B cell (primary cell): ENCODE data around the gene PGM5. TPM values are rescaled to one million over a fixed set of nuclear protein-coding genes. Genes with fewer than 3 reads are reported as not detected.

Experiments used
- ATAC-seq: fragments of 200-7000 bp; cut with Tn5 transposase; one replicate; pipeline ENCODE4 v1.10.0; 2021; ENCODE audit warnings: low read depth, mild to moderate bottlenecking, moderate number of reproducible peaks, moderate library complexity
- CTCF ChIA-PET: fragments of 350-600 bp; sonication (Branson Sonifier 250); formaldehyde crosslinking; loops from one replicate; lab custom pipeline; 2021; ENCODE audit warnings: antibody characterized with exemption, inconsistent platforms; lab: Charles Lee
- POLR2A ChIA-PET: fragments of 350-600 bp; sonication (Branson Sonifier 250); formaldehyde crosslinking; loops from one replicate; lab custom pipeline; 2021; ENCODE audit warnings: antibody characterized with exemption; lab: Charles Lee
- DNase-seq: peaks from one replicate; pipeline ENCODE4 v3.0.0; 2013
- H2AFZ ChIP-seq: 2 replicates; pipeline ENCODE4 v1.6.1; 2012; ENCODE audit warnings: mild to moderate bottlenecking, low read depth, low read length; ENCODE audit not compliant: insufficient read depth, poor library complexity, severe bottlenecking
- H3K27ac ChIP-seq, 2 donors: 1 replicate in 1 of 2; 2 replicates in 1 of 2; pipeline ENCODE4 v1.5.1; 2012 to 2013; ENCODE audit warnings: low read length in 2 of 2, mild to moderate bottlenecking in 2 of 2, moderate library complexity in 1 of 2
- H3K27me3 ChIP-seq, 4 experiments: fragments of 200-600 bp in 1 of 4; sonication (generic) in 1 of 4; replicated peaks in 1 of 4; 1 replicate in 2 of 4; 2 replicates in 2 of 4; pipeline versions ENCODE4 v1.6.1 to v1.7.0; 2013 to 2016; ENCODE audit warnings: low read length in 3 of 4, mild to moderate bottlenecking in 2 of 4, mixed read lengths in 1 of 4, moderate library complexity in 1 of 4; ENCODE audit not compliant: insufficient read depth in 4 of 4, control insufficient read depth in 3 of 4; ENCODE audit errors: control extremely low read depth in 1 of 4
- H3K36me3 ChIP-seq, 2 experiments: replicated peaks in 1 of 2; 1 replicate in 1 of 2; 2 replicates in 1 of 2; pipeline versions ENCODE4 v1.6.1 to v1.7.1; 2013; ENCODE audit warnings: low read length in 1 of 2; ENCODE audit not compliant: insufficient read depth in 2 of 2, control insufficient read depth in 1 of 2; ENCODE audit errors: control extremely low read depth in 1 of 2, extremely low read depth in 1 of 2
- H3K4me1 ChIP-seq, 2 donors: fragments of 200-600 bp in 1 of 2; sonication (generic) in 1 of 2; 1 replicate in 1 of 2; 2 replicates in 1 of 2; pipeline versions ENCODE4 v1.5.1 to v1.6.1; 2013 to 2017; ENCODE audit warnings: low read length in 2 of 2; ENCODE audit not compliant: control insufficient read depth in 2 of 2, insufficient read depth in 2 of 2
- H3K4me2 ChIP-seq: replicated peaks from 2 replicates; pipeline ENCODE3; 2012; ENCODE audit warnings: mild to moderate bottlenecking, low read depth, low read length; ENCODE audit not compliant: poor library complexity, severe bottlenecking
- H3K4me3 ChIP-seq, 5 experiments: fragments of 200-600 bp in 1 of 5; sonication (generic) in 1 of 5; 1 replicate in 3 of 5; 2 replicates in 2 of 5; pipeline versions ENCODE4 v1.5.1 to v1.7.0; 2011 to 2016; ENCODE audit warnings: low read length in 4 of 5, mild to moderate bottlenecking in 4 of 5, low read depth in 2 of 5, control low read depth in 1 of 5, moderate library complexity in 1 of 5; ENCODE audit not compliant: insufficient read depth in 1 of 5; ENCODE audit errors: control extremely low read depth in 1 of 5, extremely low read depth in 1 of 5
- H3K79me2 ChIP-seq: fragments of 200-600 bp; sonication (generic); one replicate; pipeline ENCODE4 v1.6.0; 2016; ENCODE audit warnings: low read length; ENCODE audit not compliant: control insufficient read depth, insufficient read depth
- H3K9ac ChIP-seq: fragments of 200-600 bp; sonication (generic); 2 replicates; pipeline ENCODE4 v1.6.1; 2017; ENCODE audit warnings: mild to moderate bottlenecking, low read length, moderate library complexity
- H3K9me3 ChIP-seq, 3 donors: one replicate each; pipeline versions ENCODE4 v1.6.1 to v1.7.1; 2013; ENCODE audit warnings: low read length in 2 of 3; ENCODE audit not compliant: control insufficient read depth in 2 of 3, insufficient read depth in 1 of 3; ENCODE audit errors: control extremely low read depth in 1 of 3
- H4K20me1 ChIP-seq: 2 replicates; pipeline ENCODE4 v1.6.0; 2012; ENCODE audit warnings: mild to moderate bottlenecking, low read length; ENCODE audit not compliant: insufficient read depth, control insufficient read depth, poor library complexity, severe bottlenecking
- H3K27ac Mint-ChIP-seq: one replicate; pipeline ENCODE4 v1.8.0; 2021; ENCODE audit warnings: mixed read lengths
- H3K27me3 Mint-ChIP-seq: one replicate; pipeline ENCODE4 v1.8.0; 2021; ENCODE audit warnings: mixed read lengths
- H3K4me1 Mint-ChIP-seq: one replicate; pipeline ENCODE4 v1.8.0; 2021; ENCODE audit warnings: mixed read lengths
- H3K4me3 Mint-ChIP-seq: one replicate; pipeline ENCODE4 v1.8.0; 2021; ENCODE audit warnings: mixed read lengths
- H3K9me3 Mint-ChIP-seq: one replicate; pipeline ENCODE4 v1.8.0; 2022; ENCODE audit warnings: mixed read lengths; ENCODE audit not compliant: insufficient read depth
- EZH2 ChIP-seq: IDR thresholded peaks from 2 replicates; pipeline ENCODE4 v1.6.1; 2012; ENCODE audit warnings: borderline replicate concordance, low read depth, mild to moderate bottlenecking, moderate library complexity, low read length; ENCODE audit not compliant: insufficient read depth, poor library complexity, severe bottlenecking
- WGBS: methylation state at CpG from one replicate; pipeline ENCODE4 v1.1.5; 2013; ENCODE audit warnings: missing lambda C conversion rate; ENCODE audit not compliant: insufficient coverage; 5-methylcytosine and 5-hydroxymethylcytosine counted together
- intact Hi-C: fragments of 100-400 bp; cut with micrococcal nuclease; formaldehyde crosslinking; loops from one replicate; pipeline ENCODE4 v1.10.0; 2022
- polyA plus RNA-seq: library from polyadenylated mRNA; depleted of rRNA; stranded (reverse); fragments of >200 nt; gene quantifications from 2 replicates; pipeline ENCODE4 v1.2.3, GENCODE V29; 2012
- total RNA-seq, 2 donors: library from RNA; stranded (reverse); fragments of 120-200 nt in 1 of 2; gene quantifications; 1 replicate in 1 of 2; 2 replicates in 1 of 2; pipeline versions ENCODE4 v1.2.3 to v1.2.4, GENCODE V29; 2013 to 2022
- TF ChIP-seq, protein P1 (sequence below): fragments of 200-600 bp; IDR thresholded peaks from one replicate; pipeline ENCODE4 v1.8.0; 2022; ENCODE audit warnings: antibody characterized with exemption, mild to moderate bottlenecking

PGM5 gene
- total and polyA plus RNA-seq, 2 donors (not counting 1 experiment from before 2014, with no cell fraction given), result not detected

DNA sequence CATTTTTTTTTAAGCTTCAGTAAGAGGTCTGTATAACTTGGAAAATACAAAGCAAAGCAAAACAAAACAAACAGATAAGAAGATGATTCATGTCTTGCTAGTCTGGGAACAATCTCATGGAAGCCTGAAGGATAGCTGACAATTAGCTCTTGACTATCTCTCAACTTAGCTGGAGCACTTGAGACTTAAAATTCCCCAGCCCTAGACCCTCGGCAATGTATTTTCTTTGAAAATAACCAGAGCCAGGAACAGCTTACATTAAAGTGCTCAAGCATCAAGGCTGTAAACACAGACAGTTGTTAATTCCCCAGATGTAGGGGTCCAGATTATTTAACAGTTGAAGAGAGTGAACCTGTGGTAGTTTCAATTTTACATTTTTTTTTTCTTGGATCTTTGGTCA is 101.4 kb downstream of the PGM5 start:
- Histone ChIP-seq H2AFZ (no peak overlapping the region), H3K4me2 (no peak overlapping the region), H3K36me3 (no peaks in the 10 kb centered on the region), H3K79me2 (no peaks in the 10 kb centered on the region), H3K9me3 (no peaks in the 10 kb centered on the region), H3K4me1 (no peaks in the 10 kb centered on the region), H3K9ac (no peak overlapping the region), H3K4me3 (no peak overlapping the region), H4K20me1 (no peaks in the 10 kb centered on the region), H3K27ac (no peak overlapping the region), H3K27me3 (no peaks in the 10 kb centered on the region)
- ATAC-seq, result no peak
- POLR2A ChIA-PET, result no interaction called here
- H3K27me3 Mint-ChIP-seq, result peaks cover 14% of the 10 kb centered on the region
- H3K27ac Mint-ChIP-seq, result no peak overlapping the region
- intact Hi-C loops, result loop anchor here (10.0 kb wide), 1 partner anchor 47 kb away; no protein-coding TSS in a partner anchor
- no peak for TF ChIP-seq EZH2
- TF ChIP-seq, protein P1, sequence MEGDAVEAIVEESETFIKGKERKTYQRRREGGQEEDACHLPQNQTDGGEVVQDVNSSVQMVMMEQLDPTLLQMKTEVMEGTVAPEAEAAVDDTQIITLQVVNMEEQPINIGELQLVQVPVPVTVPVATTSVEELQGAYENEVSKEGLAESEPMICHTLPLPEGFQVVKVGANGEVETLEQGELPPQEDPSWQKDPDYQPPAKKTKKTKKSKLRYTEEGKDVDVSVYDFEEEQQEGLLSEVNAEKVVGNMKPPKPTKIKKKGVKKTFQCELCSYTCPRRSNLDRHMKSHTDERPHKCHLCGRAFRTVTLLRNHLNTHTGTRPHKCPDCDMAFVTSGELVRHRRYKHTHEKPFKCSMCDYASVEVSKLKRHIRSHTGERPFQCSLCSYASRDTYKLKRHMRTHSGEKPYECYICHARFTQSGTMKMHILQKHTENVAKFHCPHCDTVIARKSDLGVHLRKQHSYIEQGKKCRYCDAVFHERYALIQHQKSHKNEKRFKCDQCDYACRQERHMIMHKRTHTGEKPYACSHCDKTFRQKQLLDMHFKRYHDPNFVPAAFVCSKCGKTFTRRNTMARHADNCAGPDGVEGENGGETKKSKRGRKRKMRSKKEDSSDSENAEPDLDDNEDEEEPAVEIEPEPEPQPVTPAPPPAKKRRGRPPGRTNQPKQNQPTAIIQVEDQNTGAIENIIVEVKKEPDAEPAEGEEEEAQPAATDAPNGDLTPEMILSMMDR, result no peak
- no peaks in the 10 kb centered on the region for H3K9me3 Mint-ChIP-seq
- CTCF ChIA-PET, result no interaction called here
- no peaks in the 10 kb centered on the region for H3K4me1 Mint-ChIP-seq
- DNase-seq, result no peak
- H3K4me3 Mint-ChIP-seq, result no peak overlapping the region
- WGBS, result no CpG with 5 or more reads among the region's 1 CpG

DNA sequence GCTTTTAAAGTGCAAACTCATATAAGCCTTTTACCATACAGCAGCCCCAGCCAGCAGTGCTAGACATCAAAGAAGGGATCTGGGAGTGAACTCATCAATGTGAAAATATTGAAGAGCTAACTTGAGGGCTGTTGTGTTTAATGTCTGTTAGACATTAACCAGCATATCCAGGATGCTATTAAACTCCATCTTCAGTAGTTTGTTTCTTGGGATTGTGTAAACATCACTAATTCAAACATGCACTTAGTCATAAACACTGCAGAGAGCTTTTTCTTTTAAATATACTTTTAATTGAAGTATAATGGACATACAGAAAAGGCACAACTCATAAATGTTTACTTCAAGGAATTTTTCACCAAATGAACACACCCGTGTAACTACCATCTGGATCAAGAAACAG is 102.5 kb downstream of the PGM5 start:
- no peaks in the 10 kb centered on the region for H4K20me1 ChIP-seq
- DNase-seq (no peak), ATAC-seq (no peak)
- ChIA-PET POLR2A (no interaction called here), CTCF (no interaction called here)
- H3K27me3 ChIP-seq, result no peaks in the 10 kb centered on the region
- WGBS, result 100% methylated on average over 1 of the region's 1 CpG
- no peaks in the 10 kb centered on the region for H3K9me3 ChIP-seq
- no peak overlapping the region for H3K4me2 ChIP-seq
- no peak overlapping the region for H3K4me3 Mint-ChIP-seq
- intact Hi-C loops, result loop anchor here (10.0 kb wide), 1 partner anchor 46 kb away; no protein-coding TSS in a partner anchor
- H3K27ac ChIP-seq, result no peak overlapping the region
- no peak overlapping the region for H3K9ac ChIP-seq
- no peak overlapping the region for H2AFZ ChIP-seq
- no peak for TF ChIP-seq EZH2
- TF ChIP-seq, protein P1, result no peak
- H3K27ac Mint-ChIP-seq, result no peak overlapping the region
- H3K4me1 Mint-ChIP-seq, result no peaks in the 10 kb centered on the region
- no peaks in the 10 kb centered on the region for H3K9me3 Mint-ChIP-seq
- no peaks in the 10 kb centered on the region for H3K79me2 ChIP-seq
- no peak overlapping the region for H3K4me3 ChIP-seq
- H3K27me3 Mint-ChIP-seq, result peaks cover 17% of the 10 kb centered on the region
- H3K36me3 ChIP-seq, result no peaks in the 10 kb centered on the region
- no peaks in the 10 kb centered on the region for H3K4me1 ChIP-seq
